Mesenchymal stem cell (in vitro differentiated cells and primary cell): Measurements from ENCODE around the gene CLEC16A.

Source experiments
- DNase-seq: peaks from one replicate; pipeline ENCODE4 v3.0.0-alpha.2; 2013
- H2AFZ ChIP-seq: one replicate; pipeline ENCODE4 v1.6.1; 2013; ENCODE audit warnings: low read depth, mild to moderate bottlenecking, control low read depth, inconsistent platforms, low read length, moderate library complexity
- H2AK5ac ChIP-seq: 2 replicates; pipeline ENCODE4 v1.6.1; 2013; ENCODE audit warnings: low read length, moderate library complexity, mild to moderate bottlenecking, inconsistent platforms; ENCODE audit not compliant: severe bottlenecking
- H2BK120ac ChIP-seq: one replicate; pipeline ENCODE4 v1.6.1; 2013; ENCODE audit warnings: low read depth, mild to moderate bottlenecking, inconsistent platforms, low read length, moderate library complexity
- H2BK12ac ChIP-seq, 2 experiments: one replicate each; pipeline ENCODE4 v1.6.1; 2013; ENCODE audit warnings: inconsistent platforms in 2 of 2, low read length in 2 of 2, mild to moderate bottlenecking in 2 of 2, moderate library complexity in 2 of 2, control low read depth in 1 of 2
- H2BK15ac ChIP-seq: one replicate; pipeline ENCODE4 v1.6.1; 2013; ENCODE audit warnings: mild to moderate bottlenecking, low read depth, inconsistent platforms; ENCODE audit not compliant: poor library complexity, severe bottlenecking
- H2BK5ac ChIP-seq: 2 replicates; pipeline ENCODE4 v1.6.1; 2013; ENCODE audit warnings: low read depth, mild to moderate bottlenecking, low read length, control low read depth, inconsistent platforms; ENCODE audit not compliant: poor library complexity, severe bottlenecking
- H3K14ac ChIP-seq, 2 experiments: one replicate each; pipeline ENCODE4 v1.6.1; 2013; ENCODE audit warnings: inconsistent platforms in 2 of 2, low read length in 2 of 2, control low read depth in 1 of 2, mild to moderate bottlenecking in 1 of 2, moderate library complexity in 1 of 2
- H3K18ac ChIP-seq, 2 experiments: one replicate each; pipeline ENCODE4 v1.6.1; 2013; ENCODE audit warnings: inconsistent platforms in 2 of 2, low read length in 2 of 2, control low read depth in 1 of 2, low read depth in 1 of 2, mild to moderate bottlenecking in 1 of 2
- H3K23ac ChIP-seq, 2 experiments: one replicate each; pipeline ENCODE4 v1.6.1; 2013; ENCODE audit warnings: inconsistent platforms in 2 of 2, low read length in 2 of 2, mild to moderate bottlenecking in 2 of 2, moderate library complexity in 2 of 2, control low read depth in 1 of 2
- H3K27ac ChIP-seq: 2 replicates; pipeline ENCODE4 v1.5.1; 2013; ENCODE audit warnings: mild to moderate bottlenecking, moderate library complexity, low read length, control low read depth, inconsistent platforms; ENCODE audit not compliant: poor library complexity, severe bottlenecking
- H3K27me3 ChIP-seq, 2 experiments: 2 replicates each; pipeline versions ENCODE4 v1.6.1 to v1.7.0; 2013; ENCODE audit warnings: low read length in 2 of 2, mild to moderate bottlenecking in 2 of 2, moderate library complexity in 2 of 2, control low read depth in 1 of 2, inconsistent platforms in 1 of 2; ENCODE audit not compliant: control insufficient read depth in 1 of 2, insufficient read depth in 1 of 2
- H3K36me3 ChIP-seq, 2 experiments: 2 replicates each; pipeline versions ENCODE4 v1.6.1 to v1.7.0; 2013; ENCODE audit warnings: low read length in 2 of 2, control low read depth in 1 of 2, inconsistent platforms in 1 of 2, low read depth in 1 of 2, mild to moderate bottlenecking in 1 of 2; ENCODE audit not compliant: insufficient read depth in 2 of 2, control insufficient read depth in 1 of 2
- H3K4ac ChIP-seq, 2 experiments: one replicate each; pipeline ENCODE4 v1.6.1; 2013; ENCODE audit warnings: inconsistent platforms in 2 of 2, low read length in 2 of 2, mild to moderate bottlenecking in 2 of 2, moderate library complexity in 2 of 2, control low read depth in 1 of 2, low read depth in 1 of 2
- H3K4me1 ChIP-seq: 2 replicates; pipeline ENCODE4 v1.6.1; 2013; ENCODE audit warnings: low read depth, low read length, control low read depth; ENCODE audit not compliant: control insufficient read depth, insufficient read depth
- H3K4me2 ChIP-seq: 2 replicates; pipeline ENCODE4 v1.6.1; 2013; ENCODE audit warnings: low read length, mild to moderate bottlenecking, inconsistent platforms; ENCODE audit not compliant: poor library complexity, severe bottlenecking
- H3K4me3 ChIP-seq, 2 experiments: 2 replicates each; pipeline versions ENCODE4 v1.5.1 to v1.7.0; 2013; ENCODE audit warnings: low read length in 2 of 2, mild to moderate bottlenecking in 2 of 2, control low read depth in 1 of 2, low read depth in 1 of 2; ENCODE audit not compliant: insufficient read depth in 1 of 2
- H3K79me1 ChIP-seq: replicated peaks from 2 replicates; pipeline ENCODE4 v1.6.1; 2013; ENCODE audit warnings: mild to moderate bottlenecking, control low read depth, low read length, inconsistent platforms; ENCODE audit not compliant: poor library complexity, severe bottlenecking
- H3K9ac ChIP-seq: 2 replicates; pipeline ENCODE4 v1.7.0; 2013; ENCODE audit warnings: mild to moderate bottlenecking, low read length, moderate library complexity
- H3K9me3 ChIP-seq: 2 replicates; pipeline ENCODE4 v1.7.0; 2013; ENCODE audit warnings: mild to moderate bottlenecking, low read length; ENCODE audit not compliant: control insufficient read depth
- H4K8ac ChIP-seq: one replicate; pipeline ENCODE4 v1.6.1; 2013; ENCODE audit warnings: inconsistent platforms, mild to moderate bottlenecking, low read length, moderate library complexity
- H4K91ac ChIP-seq: one replicate; pipeline ENCODE4 v1.6.1; 2013; ENCODE audit warnings: mild to moderate bottlenecking, low read length, inconsistent platforms
- WGBS: methylation state at CpG from one replicate; pipeline ENCODE4 v1.1.7; 2013; ENCODE audit warnings: mixed read lengths; 5-methylcytosine and 5-hydroxymethylcytosine counted together

Gene CLEC16A

GRCh38 chr16:11016993-11017392 is 72.6 kb downstream of the CLEC16A start:
- Histone ChIP-seq H2AFZ (no peak overlapping the region), H2BK5ac (no peak overlapping the region), H4K8ac (peak overlapping the region; percentile 57), H4K91ac (peak overlapping the region; percentile 79), H3K79me1 (peaks cover 11% of the 10 kb centered on the region), H3K4ac (no peak overlapping the region), H3K27ac (no peak overlapping the region), H3K4me1 (peaks cover 10% of the 10 kb centered on the region), H3K9ac (no peak overlapping the region), H2BK12ac (peak overlapping the region in 1 of 2 experiments; percentile 8), H3K36me3 (peaks cover 3 to 26% of the 10 kb centered on the region in 2 experiments), H3K14ac (no peak overlapping the region), H3K9me3 (no peaks in the 10 kb centered on the region), H3K18ac (peak overlapping the region in 1 of 2 experiments; percentile 46), H2BK120ac (no peak overlapping the region), H2AK5ac (no peak overlapping the region), H3K27me3 (no peaks in the 10 kb centered on the region), H2BK15ac (no peak overlapping the region), H3K4me2 (no peak overlapping the region), H3K4me3 (no peak overlapping the region), H3K23ac (no peak overlapping the region)
- peak; percentile 76 for DNase-seq
- WGBS: 30% methylated on average over 9 of the region's 9 CpGs

DNA sequence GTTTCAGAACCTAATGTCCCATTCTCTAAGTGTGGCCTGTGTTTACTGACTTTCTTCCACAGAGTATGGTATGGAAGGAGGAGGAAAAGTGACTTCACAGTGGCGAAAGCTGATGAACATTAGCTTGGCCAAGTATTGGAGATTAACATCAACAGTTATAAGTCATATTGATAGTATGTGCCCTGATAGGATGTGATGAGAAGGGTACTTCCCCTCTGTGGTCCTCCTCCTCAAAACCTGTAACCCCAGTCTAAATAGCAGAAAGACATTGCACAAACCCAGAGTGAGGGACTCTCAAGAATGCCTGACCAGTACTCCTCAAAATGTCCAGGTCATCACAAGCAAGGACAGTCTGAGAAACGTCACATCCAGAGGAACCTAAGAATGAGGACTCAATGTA is 73.1 kb downstream of the CLEC16A start:
- peak overlapping the region in 1 of 2 experiments; percentile 38 for H2BK12ac ChIP-seq
- H2BK120ac ChIP-seq: no peak overlapping the region
- no peak overlapping the region for H3K4me2 ChIP-seq
- H2AK5ac ChIP-seq: no peak overlapping the region
- H3K14ac ChIP-seq: no peak overlapping the region
- no peak overlapping the region for H3K4ac ChIP-seq
- H4K91ac ChIP-seq: no peak overlapping the region
- H3K9me3 ChIP-seq: no peaks in the 10 kb centered on the region
- H3K4me1 ChIP-seq: peaks cover 10% of the 10 kb centered on the region
- H2BK15ac ChIP-seq: no peak overlapping the region
- H3K9ac ChIP-seq: no peak overlapping the region
- WGBS: 85% methylated on average over 2 of the region's 2 CpGs
- H3K4me3 ChIP-seq: no peak overlapping the region
- no peak overlapping the region for H2BK5ac ChIP-seq
- no peaks in the 10 kb centered on the region for H3K27me3 ChIP-seq
- H4K8ac ChIP-seq: no peak overlapping the region
- peaks cover 11% of the 10 kb centered on the region for H3K79me1 ChIP-seq
- H3K18ac ChIP-seq: peak overlapping the region in 1 of 2 experiments; percentile 58
- peaks cover 3 to 28% of the 10 kb centered on the region in 2 experiments for H3K36me3 ChIP-seq
- no peak for DNase-seq
- H3K27ac ChIP-seq: no peak overlapping the region
- H2AFZ ChIP-seq: no peak overlapping the region
- no peak overlapping the region for H3K23ac ChIP-seq

DNA sequence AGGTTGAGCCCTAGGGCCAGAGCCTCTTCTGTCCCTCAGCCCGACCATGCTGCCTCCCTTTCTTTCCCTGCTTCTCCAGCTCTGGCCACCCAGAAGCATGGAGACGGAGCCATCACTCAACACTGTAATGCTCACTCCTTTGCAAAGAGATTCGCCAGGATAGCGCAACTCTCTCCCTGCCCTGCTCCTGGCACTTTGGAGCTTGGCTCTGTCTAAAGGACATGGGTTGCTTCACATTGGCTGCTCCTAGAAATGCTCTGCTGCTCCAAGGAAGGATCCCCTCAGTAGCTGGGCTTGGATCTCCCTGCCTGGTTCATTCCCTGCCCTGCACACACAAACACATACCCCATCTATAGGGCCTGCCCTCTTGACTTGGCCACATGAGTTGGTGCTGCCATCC is 76.0 kb downstream of the CLEC16A start:
- Histone ChIP-seq H2BK12ac (peak overlapping the region in 1 of 2 experiments; percentile 12), H3K4me2 (no peak overlapping the region), H3K9me3 (peaks cover 4% of the 10 kb centered on the region), H2AFZ (no peak overlapping the region), H3K4ac (no peak overlapping the region), H2BK5ac (no peak overlapping the region), H2BK120ac (no peak overlapping the region), H3K36me3 (peaks cover 13 to 29% of the 10 kb centered on the region in 2 experiments), H4K91ac (no peak overlapping the region), H3K4me1 (peaks cover 12% of the 10 kb centered on the region), H2BK15ac (no peak overlapping the region), H3K18ac (no peak overlapping the region), H3K9ac (no peak overlapping the region), H3K23ac (no peak overlapping the region), H4K8ac (no peak overlapping the region), H3K27ac (no peak overlapping the region), H3K27me3 (no peaks in the 10 kb centered on the region), H3K14ac (no peak overlapping the region), H2AK5ac (no peak overlapping the region), H3K4me3 (no peak overlapping the region), H3K79me1 (peaks cover 5% of the 10 kb centered on the region)
- WGBS: 97% methylated on average over 4 of the region's 4 CpGs
- no peak for DNase-seq

DNA sequence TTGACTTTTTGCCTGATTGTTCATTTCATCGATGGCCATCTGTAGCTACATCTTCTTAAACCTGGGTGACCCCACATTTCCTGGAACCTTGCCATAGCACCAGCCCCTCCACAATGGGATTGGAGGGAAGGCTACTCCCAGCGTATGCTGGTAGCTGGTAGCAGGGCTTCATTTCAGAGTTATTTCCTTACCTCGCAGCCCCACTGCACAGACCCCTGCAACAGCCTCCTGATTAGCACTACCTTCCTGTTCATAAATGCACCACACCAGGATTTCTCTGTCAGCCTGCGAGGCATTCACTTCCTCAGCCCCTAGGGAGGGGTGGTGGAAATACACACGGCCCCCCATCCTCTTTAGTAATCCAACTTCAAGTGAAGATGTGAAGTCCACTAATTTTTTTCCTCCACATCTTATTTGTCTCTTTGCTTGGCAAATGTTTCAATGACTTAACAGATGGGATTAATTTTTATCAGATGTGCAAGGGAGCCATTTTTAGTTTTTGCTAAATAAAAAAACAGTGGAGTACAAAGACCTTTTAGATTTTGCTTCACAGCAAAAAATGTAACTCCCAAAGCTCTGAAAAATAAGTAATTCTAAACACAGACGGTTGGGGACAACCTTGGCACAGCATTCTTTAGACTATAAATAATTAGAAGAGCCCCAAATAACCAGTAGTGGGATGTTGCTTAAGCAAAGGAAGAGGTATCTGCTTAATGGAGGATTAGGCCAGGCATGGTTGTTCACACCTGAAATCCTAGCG is 76.6 kb downstream of the CLEC16A start:
- H3K18ac ChIP-seq: peak overlapping the region in 1 of 2 experiments; percentile 37

More for the DNA sequence above, 76.6 kb downstream of the CLEC16A start:
- Histone ChIP-seq H2BK15ac (no peak overlapping the region), H3K9ac (peak overlapping the region; percentile 20), H3K14ac (no peak overlapping the region), H3K23ac (no peak overlapping the region), H3K79me1 (peaks cover 3% of the 10 kb centered on the region), H2AFZ (no peak overlapping the region), H3K4me3 (no peak overlapping the region), H3K27ac (no peak overlapping the region), H3K27me3 (no peaks in the 10 kb centered on the region), H4K8ac (no peak overlapping the region), H3K4me2 (no peak overlapping the region), H2BK12ac (no peak overlapping the region), H4K91ac (no peak overlapping the region), H3K9me3 (peaks cover 10% of the 10 kb centered on the region), H2BK120ac (no peak overlapping the region), H3K36me3 (peaks cover 19 to 25% of the 10 kb centered on the region in 2 experiments), H2AK5ac (no peak overlapping the region), H3K4ac (no peak overlapping the region), H3K4me1 (peaks cover 9% of the 10 kb centered on the region), H2BK5ac (no peak overlapping the region)
- WGBS: 93% methylated on average over 6 of the region's 7 CpGs
- no peak for DNase-seq
